Stimulated activated CD8-positive, alpha-beta memory T cell treated with anti-CD3 and anti-CD28 coated beads, Interleukin-4, amount 100 ng/mL, for 48 hours (primary cell): ENCODE results near the gene PRR7.
A peak's percentile ranks its signal among the peaks of the same experiment; 100 is the strongest.
"Not testable (repeated sequence)": the region's sequence is repeated elsewhere in the genome, so short reads cannot be mapped to it uniquely, and the experiment has no call there.

Experiments used
- DNase-seq: peaks from one replicate; pipeline ENCODE4 v3.0.0-alpha.2; 2020

Gene PRR7

GRCh38 chr5:177471610-177472356, 25.2 kb downstream of the PRR7 start:
- DNase-seq: peak; percentile 75

- peak; percentile 86 for DNase-seq
Measured at GRCh38 chr5:177472460-177473442, 26.1 kb downstream of the PRR7 start.

GRCh38 chr5:177473443-177474001, 26.9 kb downstream of the PRR7 start, which contains the start of gene DBN1:
TSS of gene DBN1 (minus strand) at chr5:177473634. CDS start at chr5:177473521, 113 bp downstream.
- no peak for DNase-seq

GRCh38 chr5:177474002-177474476, 27.4 kb downstream of the PRR7 start:
- DNase-seq: no peak

GRCh38 chr5:177474846-177475562, 28.4 kb downstream of the PRR7 start:
- DNase-seq: no peak

GRCh38 chr5:177475563-177476427, 29.2 kb downstream of the PRR7 start:
- DNase-seq: no peak

GRCh38 chr5:177476531-177477233, 30.1 kb downstream of the PRR7 start:
- DNase-seq: no peak

GRCh38 chr5:177477701-177478477, 31.3 kb downstream of the PRR7 start:
- DNase-seq: no peak

- peak; percentile 70 for DNase-seq
Measured at GRCh38 chr5:177478711-177479646, 32.4 kb downstream of the PRR7 start.

GRCh38 chr5:177479774-177480173, 33.2 kb downstream of the PRR7 start:
- DNase-seq: no peak

- DNase-seq: no peak
Measured at GRCh38 chr5:177482359-177482795, 35.8 kb downstream of the PRR7 start.

GRCh38 chr5:177483042-177483441, 36.4 kb downstream of the PRR7 start:
- no peak for DNase-seq

GRCh38 chr5:177483994-177484901, 37.6 kb downstream of the PRR7 start:
- DNase-seq: no peak

- DNase-seq: no peak
Measured at GRCh38 chr5:177484902-177485549, 38.4 kb downstream of the PRR7 start.

GRCh38 chr5:177485753-177486152, 39.1 kb downstream of the PRR7 start:
- DNase-seq: not testable (repeated sequence)

GRCh38 chr5:177486256-177486655, 39.6 kb downstream of the PRR7 start:
- DNase-seq: no peak

- no peak for DNase-seq
Measured at GRCh38 chr5:177487144-177487543, 40.5 kb downstream of the PRR7 start.
